Common myeloid progenitor, CD34-positive (primary cell): ENCODE results near the gene CHST7.
"Not testable (repeated sequence)": the region's sequence is repeated elsewhere in the genome, so short reads cannot be mapped to it uniquely, and the experiment has no call there.

ENCODE experiments used
- CTCF ChIA-PET: fragments of 350-600 bp; sonication (Branson Sonifier 250); formaldehyde crosslinking; loops from one replicate; lab custom pipeline; 2021; ENCODE audit warnings: antibody characterized with exemption; lab: Charles Lee
- POLR2A ChIA-PET: fragments of 350-600 bp; sonication (Branson Sonifier 250); formaldehyde crosslinking; loops from one replicate; lab custom pipeline; 2021; ENCODE audit warnings: antibody characterized with exemption; lab: Charles Lee
- DNase-seq, 3 donors: peaks; one replicate each; pipeline versions ENCODE4 v3.0.0 to v3.0.0-alpha.2; 2013
- H3K27ac ChIP-seq, 2 experiments: 1 replicate in 1 of 2; 2 replicates in 1 of 2; pipeline ENCODE4 v1.7.0; 2013; ENCODE audit warnings: inconsistent platforms in 2 of 2, low read length in 2 of 2, mild to moderate bottlenecking in 2 of 2, low read depth in 1 of 2, moderate library complexity in 1 of 2; ENCODE audit not compliant: severe bottlenecking in 2 of 2, insufficient read depth in 1 of 2, poor library complexity in 1 of 2
- H3K27me3 ChIP-seq, 5 experiments: replicated peaks in 2 of 5; 1 replicate in 3 of 5; 2 replicates in 2 of 5; pipeline versions ENCODE4 v1.6.1 to v1.7.0; 2013; ENCODE audit warnings: low read length in 4 of 5, mild to moderate bottlenecking in 2 of 5, moderate library complexity in 2 of 5, inconsistent platforms in 1 of 5; ENCODE audit not compliant: insufficient read depth in 5 of 5, control insufficient read depth in 4 of 5
- H3K36me3 ChIP-seq, 4 experiments: 1 replicate in 2 of 4; 2 replicates in 2 of 4; pipeline versions ENCODE4 v1.6.1 to v1.7.0; 2013; ENCODE audit warnings: low read length in 3 of 4, control low read depth in 1 of 4, mild to moderate bottlenecking in 1 of 4; ENCODE audit not compliant: control insufficient read depth in 4 of 4, insufficient read depth in 4 of 4
- H3K4me1 ChIP-seq, 4 experiments: 1 replicate in 3 of 4; 2 replicates in 1 of 4; pipeline versions ENCODE4 v1.6.1 to v1.7.1; 2013; ENCODE audit warnings: low read length in 3 of 4, mild to moderate bottlenecking in 3 of 4, control low read depth in 1 of 4, inconsistent platforms in 1 of 4, moderate library complexity in 1 of 4; ENCODE audit not compliant: control insufficient read depth in 4 of 4, insufficient read depth in 4 of 4; ENCODE audit errors: control extremely low read depth in 1 of 4
- H3K4me3 ChIP-seq, 7 experiments: 1 replicate in 4 of 7; 2 replicates in 3 of 7; pipeline versions ENCODE4 v1.5.1 to v1.7.0; 2013; ENCODE audit warnings: mild to moderate bottlenecking in 7 of 7, low read length in 6 of 7, moderate library complexity in 6 of 7, inconsistent platforms in 2 of 7, low read depth in 2 of 7, control low read depth in 1 of 7; ENCODE audit not compliant: insufficient read depth in 4 of 7, control insufficient read depth in 1 of 7; ENCODE audit errors: extremely low read depth in 1 of 7
- H3K9me3 ChIP-seq, 5 experiments: 1 replicate in 4 of 5; 2 replicates in 1 of 5; pipeline versions ENCODE4 v1.6.1 to v1.7.1; 2013; ENCODE audit warnings: low read length in 4 of 5, mild to moderate bottlenecking in 2 of 5, inconsistent platforms in 1 of 5, low read depth in 1 of 5, moderate library complexity in 1 of 5; ENCODE audit not compliant: control insufficient read depth in 4 of 5, insufficient read depth in 2 of 5; ENCODE audit errors: control extremely low read depth in 1 of 5
- WGBS: methylation state at CpG from one replicate; pipeline ENCODE4 v1.1.5; 2013; ENCODE audit not compliant: insufficient coverage; 5-methylcytosine and 5-hydroxymethylcytosine counted together

CHST7 gene

GRCh38 chrX:46544527-46544926 lies 29.0 kb upstream of the CHST7 start:
- H3K4me1 ChIP-seq = peaks cover 4 to 26% (median 13%) of the 10 kb centered on the region in 4 experiments
- H3K27me3 ChIP-seq, DNase-seq, H3K36me3 ChIP-seq, H3K9me3 ChIP-seq, CTCF ChIA-PET, POLR2A ChIA-PET: not testable (repeated sequence)
- peak overlapping the region in 6 of 7 experiments; percentile 69 to 87 (median 75) for H3K4me3 ChIP-seq
- peak overlapping the region; percentile 76 to 90 for H3K27ac ChIP-seq
- WGBS = 52% methylated on average over 3 of the region's 7 CpGs

GRCh38 chrX:46545111-46546005 lies 28.2 kb upstream of the CHST7 start, which contains the start of gene ZNF674:
TSS of gene ZNF674 (minus strand) at chrX:46545421. CDS start at chrX:46542087, 3,334 bp downstream.
- Histone ChIP-seq H3K36me3 (peaks cover 0 to 2% (median 0%) of the 10 kb centered on the region in 4 experiments), H3K27ac (peak within 1 kb of the TSS; percentile 76 to 90), H3K4me1 (peaks cover 4 to 26% (median 13%) of the 10 kb centered on the region in 4 experiments), H3K27me3 (peaks cover 0 to 4% (median 0%) of the 10 kb centered on the region in 5 experiments), H3K4me3 (peak within 1 kb of the TSS; percentile 65 to 87 (median 75)), H3K9me3 (no peaks in the 10 kb centered on the region)
- 35% methylated on average over 54 of the region's 57 CpGs for WGBS
- ChIA-PET CTCF (no interaction called here), POLR2A (no interaction called here)
- peak; percentile 91 to 96 (median 95) for DNase-seq

- ChIA-PET POLR2A (no interaction called here), CTCF (interaction anchor here (0.5 kb wide), 1 partner anchor 1398 kb away, joined by 3 read pairs; no protein-coding TSS in a partner anchor)
- Histone ChIP-seq H3K4me1 (peaks cover 4 to 26% (median 13%) of the 10 kb centered on the region in 4 experiments), H3K9me3 (no peaks in the 10 kb centered on the region), H3K27ac (no peak overlapping the region), H3K36me3 (no peaks in the 10 kb centered on the region), H3K4me3 (no peak overlapping the region), H3K27me3 (peaks cover 0 to 4% (median 0%) of the 10 kb centered on the region in 5 experiments)
- no peak for DNase-seq
- 93% methylated on average over 4 of the region's 6 CpGs for WGBS
Measured at GRCh38 chrX:46547857-46548256, 25.7 kb upstream of the CHST7 start.

GRCh38 chrX:46549914-46550313 lies 23.7 kb upstream of the CHST7 start:
- POLR2A ChIA-PET = no interaction called here

GRCh38 chrX:46551494-46552128 lies 22.0 kb upstream of the CHST7 start:
- Histone ChIP-seq H3K4me1 (peaks cover 0 to 7% (median 4%) of the 10 kb centered on the region in 4 experiments), H3K9me3 (no peaks in the 10 kb centered on the region), H3K36me3 (no peaks in the 10 kb centered on the region), H3K27me3 (no peaks in the 10 kb centered on the region), H3K4me3 (no peak overlapping the region), H3K27ac (no peak overlapping the region)
- DNase-seq = no peak
- POLR2A ChIA-PET = no interaction called here
- CTCF ChIA-PET = no interaction called here
- 79% methylated on average over 7 of the region's 8 CpGs for WGBS

More at GRCh38 chrX:46549914-46550313, 23.7 kb upstream of the CHST7 start:
- Histone ChIP-seq H3K36me3 (no peaks in the 10 kb centered on the region), H3K27ac (no peak overlapping the region), H3K27me3 (no peaks in the 10 kb centered on the region), H3K4me1 (peaks cover 4 to 15% (median 9%) of the 10 kb centered on the region in 4 experiments), H3K4me3 (no peak overlapping the region), H3K9me3 (no peaks in the 10 kb centered on the region)
- no peak for DNase-seq
- WGBS = 80% methylated on average over 1 of the region's 1 CpG
- CTCF ChIA-PET = no interaction called here

GRCh38 chrX:46553935-46554334 lies 19.6 kb upstream of the CHST7 start:
- Histone ChIP-seq H3K36me3 (no peaks in the 10 kb centered on the region), H3K4me1 (peaks cover 0 to 2% (median 0%) of the 10 kb centered on the region in 4 experiments), H3K27ac (no peak overlapping the region), H3K9me3 (no peaks in the 10 kb centered on the region), H3K27me3 (peaks cover 0 to 2% (median 0%) of the 10 kb centered on the region in 5 experiments), H3K4me3 (no peak overlapping the region)
- no peak for DNase-seq
- CTCF ChIA-PET = interaction anchor here (1.0 to 1.5 kb wide), 2 partner anchors 94 to 247 kb away, joined by 3 read pairs; no protein-coding TSS in a partner anchor
- 88% methylated on average over 5 of the region's 5 CpGs for WGBS
- POLR2A ChIA-PET = no interaction called here
